ENCODE results near the gene SLC49A3. TPM values are rescaled to one million over a fixed set of nuclear protein-coding genes. Genes with fewer than 3 reads are reported as not detected.

SLC49A3 gene
- polyA plus RNA-seq, 3 donors, result 9.5 to 29.8 (median 11.1) TPM

- no peak for DNase-seq
- no peaks in the 10 kb centered on the region for H3K36me3 ChIP-seq (replicated peaks in 1 of 2; ENCODE audit: control insufficient read depth in 1 of 2, insufficient read depth in 2 of 2, low read length in 2 of 2)
- WGBS (ENCODE audit: insufficient coverage), result 97% methylated on average over 31 of the region's 32 CpGs
- Mint-ChIP-seq H3K4me1 (peaks cover 3% of the 10 kb centered on the region), H3K27ac (no peak overlapping the region), H3K27me3 (ENCODE audit: low read depth in 3 of 3) (peaks cover 3 to 4% (median 3%) of the 10 kb centered on the region in 3 donors), H3K4me3 (no peak overlapping the region), H3K36me3 (no peaks in the 10 kb centered on the region), H3K9me3 (peaks cover 0 to 19% (median 15%) of the 10 kb centered on the region in 7 donors)
- H3K79me2 ChIP-seq (ENCODE audit: insufficient read depth, low read length), result no peaks in the 10 kb centered on the region
- TF ChIP-seq, protein P1, sequence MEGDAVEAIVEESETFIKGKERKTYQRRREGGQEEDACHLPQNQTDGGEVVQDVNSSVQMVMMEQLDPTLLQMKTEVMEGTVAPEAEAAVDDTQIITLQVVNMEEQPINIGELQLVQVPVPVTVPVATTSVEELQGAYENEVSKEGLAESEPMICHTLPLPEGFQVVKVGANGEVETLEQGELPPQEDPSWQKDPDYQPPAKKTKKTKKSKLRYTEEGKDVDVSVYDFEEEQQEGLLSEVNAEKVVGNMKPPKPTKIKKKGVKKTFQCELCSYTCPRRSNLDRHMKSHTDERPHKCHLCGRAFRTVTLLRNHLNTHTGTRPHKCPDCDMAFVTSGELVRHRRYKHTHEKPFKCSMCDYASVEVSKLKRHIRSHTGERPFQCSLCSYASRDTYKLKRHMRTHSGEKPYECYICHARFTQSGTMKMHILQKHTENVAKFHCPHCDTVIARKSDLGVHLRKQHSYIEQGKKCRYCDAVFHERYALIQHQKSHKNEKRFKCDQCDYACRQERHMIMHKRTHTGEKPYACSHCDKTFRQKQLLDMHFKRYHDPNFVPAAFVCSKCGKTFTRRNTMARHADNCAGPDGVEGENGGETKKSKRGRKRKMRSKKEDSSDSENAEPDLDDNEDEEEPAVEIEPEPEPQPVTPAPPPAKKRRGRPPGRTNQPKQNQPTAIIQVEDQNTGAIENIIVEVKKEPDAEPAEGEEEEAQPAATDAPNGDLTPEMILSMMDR (IDR thresholded peaks at IDR 0.05), result no peak
- H4K20me1 ChIP-seq (ENCODE audit: insufficient read depth, low read length), result no peaks in the 10 kb centered on the region
- no peak overlapping the region for H3K4me2 ChIP-seq (replicated peaks; ENCODE audit: extremely low read depth, low read length, poor library complexity, severe bottlenecking)
- peaks cover 7 to 9% of the 10 kb centered on the region in 2 donors for H3K4me1 ChIP-seq (ENCODE audit: control insufficient read depth in 1 of 2, insufficient read depth in 2 of 2, low read length in 2 of 2)
- H3K27me3 ChIP-seq (ENCODE audit: control insufficient read depth in 2 of 2, insufficient read depth in 2 of 2, low read length in 2 of 2), result no peaks in the 10 kb centered on the region
- no peak overlapping the region for H2AFZ ChIP-seq (ENCODE audit: insufficient read depth, low read depth, low read length, poor library complexity, severe bottlenecking)
- no peak overlapping the region for H3K9ac ChIP-seq (ENCODE audit: insufficient read depth, low read length, poor library complexity, severe bottlenecking)
- peaks cover 0 to 9% of the 10 kb centered on the region in 2 donors for H3K9me3 ChIP-seq (replicated peaks in 1 of 2; ENCODE audit: control insufficient read depth in 1 of 2, insufficient read depth in 1 of 2, low read length in 2 of 2)
- H3K4me3 ChIP-seq (replicated peaks in 1 of 3; ENCODE audit: low read depth in 2 of 3, low read length in 3 of 3), result no peak overlapping the region
- intact Hi-C loops (cut with micrococcal nuclease), result no loop called here
- no peak overlapping the region for H3K27ac ChIP-seq (ENCODE audit: low read depth in 1 of 2, low read length in 2 of 2)
Measured at GRCh38 chr4:658681-659667, 30.0 kb downstream of the SLC49A3 start.

GRCh38 chr4:657834-658667 is 30.9 kb downstream of the SLC49A3 start:
- Histone ChIP-seq H3K79me2 (ENCODE audit: insufficient read depth, low read length) (no peaks in the 10 kb centered on the region), H3K27ac (ENCODE audit: low read depth in 1 of 2, low read length in 2 of 2) (no peak overlapping the region), H3K9me3 (replicated peaks in 1 of 2; ENCODE audit: control insufficient read depth in 1 of 2, insufficient read depth in 1 of 2, low read length in 2 of 2) (peaks cover 0 to 9% of the 10 kb centered on the region in 2 donors), H3K4me1 (ENCODE audit: control insufficient read depth in 1 of 2, insufficient read depth in 2 of 2, low read length in 2 of 2) (peaks cover 1 to 2% of the 10 kb centered on the region in 2 donors), H3K9ac (ENCODE audit: insufficient read depth, low read length, poor library complexity, severe bottlenecking) (no peak overlapping the region), H2AFZ (ENCODE audit: insufficient read depth, low read depth, low read length, poor library complexity, severe bottlenecking) (no peak overlapping the region), H3K36me3 (replicated peaks in 1 of 2; ENCODE audit: control insufficient read depth in 1 of 2, insufficient read depth in 2 of 2, low read length in 2 of 2) (no peaks in the 10 kb centered on the region), H4K20me1 (ENCODE audit: insufficient read depth, low read length) (no peaks in the 10 kb centered on the region), H3K4me3 (replicated peaks in 1 of 3; ENCODE audit: low read depth in 2 of 3, low read length in 3 of 3) (no peak overlapping the region), H3K4me2 (replicated peaks; ENCODE audit: extremely low read depth, low read length, poor library complexity, severe bottlenecking) (no peak overlapping the region), H3K27me3 (ENCODE audit: control insufficient read depth in 2 of 2, insufficient read depth in 2 of 2, low read length in 2 of 2) (no peaks in the 10 kb centered on the region)
- Mint-ChIP-seq H3K9me3 (peaks cover 0 to 19% (median 15%) of the 10 kb centered on the region in 7 donors), H3K27me3 (ENCODE audit: low read depth in 3 of 3) (peaks cover 2 to 3% (median 3%) of the 10 kb centered on the region in 3 donors), H3K4me3 (no peak overlapping the region), H3K4me1 (peaks cover 1% of the 10 kb centered on the region), H3K36me3 (no peaks in the 10 kb centered on the region), H3K27ac (no peak overlapping the region)
- DNase-seq, result no peak
- intact Hi-C loops (cut with micrococcal nuclease), result no loop called here
- TF ChIP-seq, protein P1 (IDR thresholded peaks at IDR 0.05), result no peak
- WGBS (ENCODE audit: insufficient coverage), result 94% methylated on average over 26 of the region's 27 CpGs
